Transverse colon (tissue), 4 donors: ENCODE data around the gene NBAS.

ENCODE experiments used
- POLR2AphosphoS5 ChIP-seq, 3 donors: sonication (generic); formaldehyde crosslinking; IDR thresholded peaks; one replicate each; pipeline ENCODE4 v1.6.1; 2016; ENCODE audit warnings: antibody characterized with exemption in 3 of 3
- TF ChIP-seq, protein P1 (sequence below), 5 experiments: fragments of 200-600 bp in 3 of 5; fragments of 450-650 bp in 2 of 5; sonication (generic) in 3 of 5; IDR thresholded peaks; 1 replicate in 2 of 5; 2 replicates in 3 of 5; pipeline ENCODE4 v1.5.1; 2016 to 2017; ENCODE audit warnings: antibody characterized with exemption in 5 of 5, inconsistent platforms in 3 of 5, mild to moderate bottlenecking in 2 of 5, moderate library complexity in 1 of 5

- TF ChIP-seq, protein P1, sequence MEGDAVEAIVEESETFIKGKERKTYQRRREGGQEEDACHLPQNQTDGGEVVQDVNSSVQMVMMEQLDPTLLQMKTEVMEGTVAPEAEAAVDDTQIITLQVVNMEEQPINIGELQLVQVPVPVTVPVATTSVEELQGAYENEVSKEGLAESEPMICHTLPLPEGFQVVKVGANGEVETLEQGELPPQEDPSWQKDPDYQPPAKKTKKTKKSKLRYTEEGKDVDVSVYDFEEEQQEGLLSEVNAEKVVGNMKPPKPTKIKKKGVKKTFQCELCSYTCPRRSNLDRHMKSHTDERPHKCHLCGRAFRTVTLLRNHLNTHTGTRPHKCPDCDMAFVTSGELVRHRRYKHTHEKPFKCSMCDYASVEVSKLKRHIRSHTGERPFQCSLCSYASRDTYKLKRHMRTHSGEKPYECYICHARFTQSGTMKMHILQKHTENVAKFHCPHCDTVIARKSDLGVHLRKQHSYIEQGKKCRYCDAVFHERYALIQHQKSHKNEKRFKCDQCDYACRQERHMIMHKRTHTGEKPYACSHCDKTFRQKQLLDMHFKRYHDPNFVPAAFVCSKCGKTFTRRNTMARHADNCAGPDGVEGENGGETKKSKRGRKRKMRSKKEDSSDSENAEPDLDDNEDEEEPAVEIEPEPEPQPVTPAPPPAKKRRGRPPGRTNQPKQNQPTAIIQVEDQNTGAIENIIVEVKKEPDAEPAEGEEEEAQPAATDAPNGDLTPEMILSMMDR (IDR thresholded peaks at IDR 0.05), result no peak
- TF ChIP-seq POLR2AphosphoS5 (IDR thresholded peaks at IDR 0.05), result no peak
Observed at GRCh38 chr2:15206419-15206818, 354.7 kb downstream of the NBAS start.
